Thyroid gland (tissue), 4 donors: ENCODE results near the gene C2CD3. TPM values are rescaled to one million over a fixed set of nuclear protein-coding genes. Genes with fewer than 3 reads are reported as not detected.
A peak's percentile ranks its signal among the peaks of the same experiment; 100 is the strongest.

Experiments used
- DNase-seq, 2 donors: peaks; one replicate each; pipeline ENCODE4 v3.0.0-alpha.2; 2019
- H3K27ac ChIP-seq, 3 donors: fragments of 200-600 bp; sonication (generic); 1 replicate in 2 of 3; 2 replicates in 1 of 3; pipeline ENCODE4 v1.5.1; 2016 to 2019; ENCODE audit warnings: mild to moderate bottlenecking in 1 of 3, moderate library complexity in 1 of 3
- H3K27me3 ChIP-seq: fragments of 200-600 bp; sonication (generic); one replicate; pipeline ENCODE4 v1.5.1; 2019
- H3K36me3 ChIP-seq, 2 donors: fragments of 200-600 bp; sonication (generic); one replicate each; pipeline ENCODE4 v1.5.1; 2016 to 2019
- H3K4me1 ChIP-seq, 2 donors: fragments of 200-600 bp; sonication (generic); one replicate each; pipeline ENCODE4 v1.5.1; 2017 to 2019
- H3K4me3 ChIP-seq, 3 donors: fragments of 200-600 bp; sonication (generic); replicated peaks in 1 of 3; 1 replicate in 2 of 3; 2 replicates in 1 of 3; pipeline ENCODE4 v1.5.1; 2016; ENCODE audit warnings: mild to moderate bottlenecking in 1 of 3
- H3K9me3 ChIP-seq: fragments of 200-600 bp; sonication (generic); one replicate; pipeline ENCODE4 v1.5.1; 2017
- CTCF ChIP-seq, 6 experiments: fragments of 200-600 bp in 3 of 6; fragments of 450-650 bp in 3 of 6; sonication (generic) in 3 of 6; IDR thresholded peaks; one replicate each; pipeline ENCODE4 v1.5.1; 2016 to 2019; ENCODE audit warnings: antibody characterized with exemption in 6 of 6, mild to moderate bottlenecking in 2 of 6, inconsistent platforms in 1 of 6, moderate library complexity in 1 of 6
- POLR2A ChIP-seq, 2 donors: fragments of 450-650 bp; IDR thresholded peaks; one replicate each; pipeline ENCODE4 v1.6.1; 2017; ENCODE audit warnings: antibody characterized with exemption in 2 of 2, mild to moderate bottlenecking in 2 of 2, moderate library complexity in 1 of 2
- WGBS, 2 donors: methylation state at CpG; one replicate each; pipeline ENCODE4 v1.1.5; 2017; 5-methylcytosine and 5-hydroxymethylcytosine counted together
- intact Hi-C: fragments of 100-400 bp; cut with DNase I; formaldehyde crosslinking; loops from one replicate; pipeline ENCODE4 v1.15.1; 2023
- total RNA-seq, 4 donors: library from RNA; depleted of rRNA; stranded (reverse); fragments of >200 nt; gene quantifications; one replicate each; pipeline ENCODE4 v1.2.3, GENCODE V29; 2016

C2CD3 gene
- total RNA-seq, 4 donors from 2014 or later: 37.8 to 85.8 (median 40.7) TPM

GRCh38 chr11:74015919-74016684 is 154.7 kb downstream of the C2CD3 start:
- TF ChIP-seq CTCF (IDR thresholded peaks at IDR 0.05) (no peak), POLR2A (IDR thresholded peaks at IDR 0.05) (no peak)
- Histone ChIP-seq H3K4me3 (no peak overlapping the region), H3K27me3 (no peaks in the 10 kb centered on the region), H3K4me1 (peaks cover 27 to 43% of the 10 kb centered on the region in 2 donors), H3K9me3 (no peaks in the 10 kb centered on the region), H3K36me3 (no peaks in the 10 kb centered on the region), H3K27ac (peak overlapping the region in 1 of 3 donors; percentile 93)
- intact Hi-C loops: no loop called here
- DNase-seq: no peak
- 93 to 98% methylated on average over 5 of the region's 5 CpGs for WGBS, 2 donors

- Histone ChIP-seq H3K27ac (no peak overlapping the region), H3K9me3 (no peaks in the 10 kb centered on the region), H3K27me3 (no peaks in the 10 kb centered on the region), H3K4me1 (peaks cover 27 to 41% of the 10 kb centered on the region in 2 donors), H3K36me3 (no peaks in the 10 kb centered on the region), H3K4me3 (no peak overlapping the region)
- TF ChIP-seq CTCF (IDR thresholded peaks at IDR 0.05) (no peak), POLR2A (IDR thresholded peaks at IDR 0.05) (no peak)
- no peak for DNase-seq
- intact Hi-C loops: no loop called here
- 84% methylated on average over 2 of the region's 2 CpGs for WGBS, 2 donors
Observed at GRCh38 chr11:74014880-74015279, 155.9 kb downstream of the C2CD3 start.

- Histone ChIP-seq H3K4me1 (peaks cover 9 to 41% of the 10 kb centered on the region in 2 donors), H3K36me3 (no peaks in the 10 kb centered on the region), H3K4me3 (no peak overlapping the region), H3K27me3 (no peaks in the 10 kb centered on the region), H3K9me3 (no peaks in the 10 kb centered on the region), H3K27ac (no peak overlapping the region)
- TF ChIP-seq CTCF (IDR thresholded peaks at IDR 0.05) (no peak), POLR2A (IDR thresholded peaks at IDR 0.05) (no peak)
- no peak for DNase-seq
- 94 to 97% methylated on average over 7 to 8 of the region's 8 CpGs for WGBS, 2 donors
- intact Hi-C loops: no loop called here
Observed at GRCh38 chr11:74013141-74013540, 157.7 kb downstream of the C2CD3 start.

DNA sequence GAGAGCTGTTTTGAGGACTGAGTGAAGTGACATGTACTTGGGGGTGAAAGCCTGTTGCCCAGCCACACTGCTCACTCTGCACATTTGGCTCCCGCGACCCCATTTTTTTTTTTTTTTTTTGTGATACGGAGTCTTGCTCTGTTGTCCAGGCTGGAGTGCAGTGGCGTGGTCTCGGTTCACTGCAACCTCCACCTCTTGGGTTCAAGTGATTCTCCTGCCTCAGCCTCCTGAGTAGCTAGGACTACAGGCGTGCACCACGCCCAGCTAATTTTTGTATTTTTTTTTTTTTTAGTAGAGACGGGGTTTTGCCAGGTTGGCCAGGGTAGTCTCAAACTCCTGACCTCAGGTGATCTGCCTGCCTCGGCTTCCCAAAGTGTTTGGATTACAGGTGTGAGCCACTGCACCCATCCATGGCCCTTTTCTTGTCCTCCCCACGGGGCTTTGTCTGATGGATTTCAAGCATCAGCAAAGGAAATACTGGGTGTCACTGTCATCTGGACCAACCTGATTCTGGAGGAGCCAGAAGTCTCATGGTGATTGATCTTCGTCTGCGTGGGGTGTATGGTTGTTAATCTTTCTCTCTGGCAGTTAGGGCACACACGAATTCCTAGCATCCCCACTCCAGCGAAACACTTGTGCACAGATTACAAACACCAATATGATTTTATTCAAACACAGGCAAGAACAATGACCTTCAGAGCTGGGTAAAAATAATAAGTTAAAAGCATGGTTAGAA is 158.6 kb downstream of the C2CD3 start:
- TF ChIP-seq POLR2A (IDR thresholded peaks at IDR 0.05): no peak
- no peak for TF ChIP-seq CTCF (IDR thresholded peaks at IDR 0.05)
- Histone ChIP-seq H3K4me3 (no peak overlapping the region), H3K36me3 (no peaks in the 10 kb centered on the region), H3K27me3 (no peaks in the 10 kb centered on the region), H3K27ac (no peak overlapping the region), H3K4me1 (peaks cover 3 to 36% of the 10 kb centered on the region in 2 donors), H3K9me3 (no peaks in the 10 kb centered on the region)
- WGBS, 2 donors: 91 to 95% methylated on average over 14 of the region's 14 CpGs
- DNase-seq: no peak
- intact Hi-C loops: no loop called here
